OCI-LY1 (cell line): ENCODE data around the gene COA3.

Source experiments
- CTCF ChIP-seq: fragments of 200-600 bp; sonication (generic), shearing (Covaris generic); IDR thresholded peaks from 2 replicates; pipeline ENCODE4 v1.5.1; 2017; ENCODE audit warnings: mild to moderate bottlenecking, antibody characterized with exemption, low read length, moderate library complexity, mixed read lengths
- EZH2 ChIP-seq: fragments of 200-600 bp; sonication (generic), shearing (Covaris generic); IDR thresholded peaks from 2 replicates; pipeline ENCODE4 v1.8.0; 2017; ENCODE audit warnings: borderline replicate concordance, mixed run types, mild to moderate bottlenecking, antibody characterized with exemption, low read length, moderate library complexity, mixed read lengths

GRCh38 chr17:42781639-42782165, 16.8 kb downstream of the COA3 start:
- TF ChIP-seq EZH2, result no peak
- no peak for TF ChIP-seq CTCF
